Measurements from ENCODE around the gene PYCR2.
"Not testable (repeated sequence)": the region's sequence is repeated elsewhere in the genome, so short reads cannot be mapped to it uniquely, and the experiment has no call there.

Gene PYCR2

DNA sequence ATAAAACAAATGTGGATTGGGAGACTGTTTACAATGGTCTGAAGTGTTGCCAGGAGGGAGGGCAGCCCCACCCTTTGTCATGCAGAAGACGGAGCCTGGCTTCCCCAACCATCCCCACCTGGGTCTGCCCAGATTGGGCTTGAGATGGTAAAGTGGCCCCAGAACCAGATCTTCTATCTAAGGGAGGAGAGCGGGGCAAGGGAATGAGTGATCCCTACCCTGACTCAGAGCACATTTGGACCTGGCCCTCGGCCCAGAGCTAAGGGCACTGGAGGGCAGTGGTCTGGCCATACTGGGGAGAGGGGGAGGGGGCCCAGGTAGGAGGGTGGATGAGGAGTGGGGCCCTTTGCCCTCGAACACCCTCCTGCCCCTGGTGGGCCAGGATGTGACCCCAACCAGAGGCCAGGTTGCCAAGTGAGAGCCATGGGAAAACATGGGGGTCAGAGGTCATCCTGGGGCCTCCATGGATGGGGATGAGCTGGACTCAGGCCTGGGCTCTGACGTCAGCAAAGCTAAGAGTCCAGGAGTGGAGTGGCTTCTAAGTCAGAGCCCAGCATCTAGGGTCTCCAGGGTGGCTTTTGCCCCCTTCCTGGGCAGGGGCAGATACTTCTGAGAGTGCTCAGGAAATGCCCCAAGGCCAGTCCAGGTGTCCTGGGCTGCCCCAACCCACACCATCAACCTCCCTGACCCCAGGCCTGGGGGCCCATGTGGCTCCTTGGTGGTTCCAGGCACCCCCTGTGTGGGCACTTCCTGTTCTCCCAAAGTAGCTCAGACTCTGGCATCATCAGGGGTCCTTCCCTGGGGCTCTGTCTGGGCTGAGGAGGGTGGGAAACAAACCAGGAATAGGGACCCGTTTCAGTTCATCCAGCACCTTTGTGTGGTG, 33.5 kb downstream of the PYCR2 start:
- no peak for DNase-seq (ENCODE audit: low spot score)

- no peak for DNase-seq (ENCODE audit: low spot score)
These were observed 34.3 kb downstream of the PYCR2 start for GRCh38 chr1:225889743-225890142.

DNA sequence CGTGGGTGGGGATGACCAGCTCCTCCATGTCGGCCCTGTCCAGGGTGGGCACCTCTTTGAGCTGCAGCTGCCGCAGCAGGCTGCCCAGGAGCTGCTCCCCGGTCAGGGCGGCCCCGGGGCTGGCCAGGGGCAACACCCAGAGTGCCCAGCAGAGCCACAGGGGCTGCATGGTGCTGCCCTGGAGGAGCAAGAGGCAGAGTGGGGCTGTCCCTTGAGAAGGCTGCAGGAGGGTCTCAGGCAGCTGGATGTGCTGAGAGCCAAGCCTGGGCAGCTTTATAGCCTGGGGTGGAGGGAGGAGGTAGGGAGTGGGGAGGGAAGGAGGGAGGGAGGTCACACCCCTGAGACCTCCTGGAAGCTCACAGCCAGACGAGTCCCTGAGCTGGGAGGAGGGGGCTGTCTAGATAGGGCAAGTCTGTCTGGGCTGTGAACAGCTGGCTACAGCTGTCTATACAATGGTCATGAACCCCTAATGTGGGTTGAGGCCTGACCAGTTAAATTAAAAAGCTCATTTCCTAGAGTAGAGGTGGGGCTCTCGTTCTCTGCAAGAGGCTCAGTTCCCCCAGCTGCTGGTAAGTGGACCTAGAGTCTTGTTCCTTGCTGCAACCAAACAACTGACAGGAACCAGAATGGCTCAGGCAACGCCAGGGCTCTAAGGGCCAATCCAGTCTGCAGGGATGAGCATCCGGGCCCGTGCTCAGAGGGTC, 35.0 kb downstream of the PYCR2 start, which contains the start of gene LEFTY1:
Gene LEFTY1 (minus strand): TSS at position 249 of the 704 bp plus-strand sequence. CDS start 80 bp downstream, at position 169.
- DNase-seq (ENCODE audit: low spot score), result no peak

DNA sequence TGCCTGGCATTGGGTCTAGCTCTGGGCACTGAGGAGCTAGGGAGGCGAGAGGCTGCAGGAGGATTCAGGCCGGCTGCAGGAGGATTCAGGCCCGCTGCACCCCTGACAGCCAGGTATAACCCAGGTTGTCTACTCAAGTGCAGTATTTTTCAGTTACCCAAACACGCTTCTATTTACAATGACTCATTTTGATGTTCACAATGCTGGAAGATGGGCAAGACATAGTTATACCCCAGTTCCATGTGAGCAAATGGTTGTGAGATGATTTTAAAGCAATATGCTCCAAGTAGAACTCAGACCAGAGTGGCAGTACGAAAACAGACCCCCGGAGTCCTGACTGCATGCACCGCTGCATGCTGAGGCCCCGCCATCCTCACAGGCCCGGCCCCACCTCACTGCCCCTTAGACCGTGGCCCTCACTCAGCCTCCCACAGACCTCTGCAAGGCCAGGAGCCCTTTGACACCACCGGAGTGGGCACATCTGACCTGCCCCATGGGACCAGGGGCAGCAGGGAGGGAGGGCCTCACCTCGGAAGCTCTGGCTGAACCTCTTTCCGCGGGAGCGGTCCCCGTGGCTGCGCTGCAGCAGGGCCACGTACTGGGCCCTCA, 35.7 kb downstream of the PYCR2 start:
- DNase-seq (ENCODE audit: low spot score), result no peak

GRCh38 chr1:225887554-225888288, 36.3 kb downstream of the PYCR2 start:
- DNase-seq (ENCODE audit: low spot score), result not testable (repeated sequence)

GRCh38 chr1:225887030-225887314, 37.1 kb downstream of the PYCR2 start:
- DNase-seq (ENCODE audit: low spot score), result no peak

DNA sequence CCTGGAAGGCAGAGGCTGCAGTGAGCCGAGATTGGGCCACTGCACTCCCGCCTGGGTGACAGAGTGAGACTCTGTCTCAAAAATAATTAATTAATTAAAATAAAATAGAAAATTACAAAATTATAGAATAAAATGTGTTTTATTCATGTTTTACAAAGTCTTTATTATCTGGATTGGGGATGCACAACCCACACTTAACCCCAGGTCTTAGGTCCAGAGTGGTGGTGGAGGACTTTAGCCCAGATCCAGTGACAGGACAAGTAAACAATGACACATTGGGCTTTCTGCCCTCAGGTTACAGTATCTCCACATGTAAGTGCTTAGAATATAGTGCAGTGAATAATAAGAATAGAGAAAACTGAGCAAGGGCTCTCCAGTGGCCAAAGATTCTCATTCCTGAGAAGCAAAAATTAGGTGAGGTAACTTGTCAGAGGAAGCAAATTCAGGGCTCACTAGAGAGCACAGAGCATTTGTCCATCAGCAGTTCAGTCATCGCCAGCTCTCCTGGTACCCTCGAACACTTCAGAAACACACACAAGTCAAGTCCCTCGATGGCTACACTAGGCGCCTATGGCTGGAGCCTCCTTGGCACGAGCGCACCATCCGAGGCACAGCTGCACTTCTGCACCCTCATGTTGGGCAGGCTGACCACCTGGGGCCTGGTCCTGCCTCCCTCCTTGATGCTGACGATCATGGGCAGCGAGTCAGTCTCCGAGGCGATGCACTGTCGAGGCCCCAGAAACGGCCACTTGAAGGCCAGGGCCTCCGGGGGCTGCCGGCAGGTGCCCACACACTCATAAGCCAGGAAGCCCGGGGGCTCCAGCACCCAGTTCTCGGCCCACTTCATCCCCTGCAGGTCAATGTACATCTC, 37.7 kb downstream of the PYCR2 start:
- no peak for DNase-seq (ENCODE audit: low spot score)

DNA sequence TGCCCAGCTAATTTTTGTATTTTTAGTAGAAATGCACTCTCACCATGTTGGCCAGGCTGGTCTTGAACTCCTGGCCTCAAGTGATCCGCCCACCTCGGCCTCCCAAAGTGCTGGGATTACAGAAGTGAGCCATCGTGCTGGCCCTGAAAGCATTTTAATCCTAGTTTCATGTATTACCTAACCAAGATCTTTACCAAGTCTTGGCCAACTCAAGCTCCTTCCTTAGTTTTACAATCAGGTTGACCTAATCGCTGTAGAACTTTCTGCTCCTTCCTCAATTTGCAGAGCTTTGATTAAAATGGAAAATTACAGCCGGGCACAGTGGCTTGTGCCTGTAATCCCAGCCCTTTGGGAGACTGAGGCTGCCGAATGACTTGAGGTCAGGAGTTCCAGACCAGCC, 38.7 kb downstream of the PYCR2 start:
- no peak for DNase-seq (ENCODE audit: low spot score)

- no peak for DNase-seq (ENCODE audit: low spot score)
These were observed 40.3 kb downstream of the PYCR2 start for GRCh38 chr1:225883616-225884265.

- peak; percentile 84 for DNase-seq (ENCODE audit: low spot score)
These were observed 41.1 kb downstream of the PYCR2 start for GRCh38 chr1:225882694-225883615.

DNA sequence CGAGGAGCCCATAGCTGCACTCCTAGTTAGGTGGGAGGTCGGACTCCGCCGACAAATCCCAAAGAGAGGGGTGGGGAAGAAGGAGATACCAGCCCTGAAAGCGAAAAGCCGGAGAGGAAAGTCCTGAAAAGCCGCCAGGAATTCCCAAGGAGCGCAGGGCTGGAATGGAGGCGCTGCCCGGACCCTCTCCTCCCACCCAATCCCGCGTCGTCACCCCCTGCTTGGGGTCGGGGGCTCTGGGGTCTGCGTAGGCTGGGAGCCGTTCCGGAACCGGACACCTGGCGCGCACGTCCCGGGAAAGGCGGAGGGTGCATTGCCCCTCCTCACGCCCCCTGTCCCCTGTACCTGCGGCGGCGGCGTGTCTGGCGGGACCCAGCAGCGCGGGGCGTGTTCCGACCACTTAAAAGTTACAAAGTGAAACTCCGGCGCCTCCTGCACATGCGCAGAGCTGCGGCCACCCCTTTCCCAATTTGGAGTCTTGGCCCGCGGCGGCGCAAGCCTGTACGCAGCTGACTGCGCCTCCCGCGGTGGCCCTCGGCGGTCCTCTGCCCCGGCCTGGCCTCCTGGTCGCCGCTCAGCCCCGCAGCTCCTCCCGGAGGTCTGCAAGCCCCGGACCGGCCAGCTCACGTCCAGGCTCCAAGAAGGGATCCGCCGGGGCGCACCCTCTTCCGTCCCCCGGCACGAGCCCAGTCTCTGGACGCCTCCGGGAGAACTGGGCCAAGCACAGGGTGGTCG, 41.9 kb downstream of the PYCR2 start, which contains the start of gene TMEM63A:
Gene TMEM63A (minus strand): TSS at position 422 of the 735 bp plus-strand sequence. CDS start 4,800 bp downstream, outside the sequence.
- peak; percentile 99 for DNase-seq (ENCODE audit: low spot score)

DNA sequence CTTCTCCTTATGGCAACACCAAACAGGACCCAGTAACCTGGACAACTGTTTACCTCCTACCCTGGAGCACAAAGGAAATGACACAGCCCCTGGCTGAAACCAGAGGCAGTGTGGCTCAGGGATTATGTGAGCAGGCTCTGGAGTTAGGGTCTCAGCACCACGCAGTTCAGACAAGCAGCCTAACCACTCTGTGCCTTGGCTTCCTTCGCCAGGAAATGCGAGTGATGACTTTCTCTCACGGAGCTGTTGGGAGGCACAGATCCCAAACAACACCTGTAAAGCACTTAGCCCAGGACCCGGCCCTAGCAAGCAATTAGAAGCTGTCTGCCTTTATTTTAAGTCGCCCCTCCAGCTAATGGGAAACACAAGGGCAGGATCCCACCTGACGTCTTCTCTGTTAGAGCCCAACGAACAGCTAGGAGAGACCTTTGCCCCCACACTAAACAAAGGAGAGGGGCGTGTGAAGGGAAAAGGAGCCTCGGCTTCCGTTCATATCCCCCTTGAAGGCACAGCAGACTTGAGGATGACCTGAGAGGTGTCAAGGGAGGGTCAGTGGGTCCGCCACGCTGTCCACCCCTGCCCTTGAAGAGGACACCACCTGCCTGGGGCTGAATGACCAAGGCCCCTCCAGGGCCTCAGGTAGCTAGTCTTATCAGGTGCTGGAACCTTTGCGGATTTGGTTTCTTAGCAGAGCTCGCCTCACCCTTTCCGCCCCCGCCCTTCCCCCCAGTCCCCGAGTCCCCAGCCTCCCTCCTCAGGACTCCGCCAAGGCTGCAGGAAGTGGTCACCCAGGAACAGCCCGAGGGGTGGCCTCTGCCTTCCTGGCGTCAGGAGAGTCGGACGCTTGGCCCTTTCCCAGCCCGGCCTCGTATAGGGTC, 42.7 kb downstream of the PYCR2 start:
- peak; percentile 69 for DNase-seq (ENCODE audit: low spot score)

DNA sequence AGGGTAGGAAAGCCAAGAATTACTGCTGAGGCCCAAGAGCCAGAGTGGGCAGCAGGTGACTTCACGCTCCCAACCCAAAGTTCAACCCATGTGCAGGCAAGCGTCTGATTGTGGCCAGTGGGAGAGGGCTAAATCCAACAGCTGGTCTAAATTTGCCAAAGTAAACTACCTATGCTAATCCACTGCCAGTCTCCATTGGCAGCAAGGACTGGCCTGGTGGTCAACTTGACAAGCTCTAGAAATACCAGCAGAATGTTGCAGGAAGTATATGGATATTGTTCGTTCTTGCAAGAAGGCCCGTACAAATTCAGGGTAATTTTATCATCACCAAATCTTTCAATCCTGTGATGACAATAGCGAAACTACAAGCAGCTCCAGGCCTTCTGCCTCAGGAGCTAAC, 43.4 kb downstream of the PYCR2 start:
- no peak for DNase-seq (ENCODE audit: low spot score)

DNA sequence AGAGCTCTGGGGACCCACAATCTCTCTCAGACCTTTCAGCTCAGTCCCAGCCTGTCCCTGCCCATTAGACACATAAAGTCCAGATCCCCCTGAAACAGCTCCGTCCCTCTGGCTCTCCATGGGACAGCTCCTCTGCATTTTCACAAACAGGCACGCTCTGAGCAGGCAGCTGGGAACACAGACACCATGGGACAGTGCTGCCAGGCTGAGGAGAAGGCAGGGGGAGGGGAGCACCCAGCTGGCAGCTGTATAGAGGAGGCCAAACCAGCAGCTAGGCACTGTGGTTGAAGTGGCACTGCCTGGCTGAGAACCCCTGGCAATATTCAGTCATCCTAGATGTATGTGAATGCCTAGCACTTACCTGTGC, 43.8 kb downstream of the PYCR2 start:
- no peak for DNase-seq (ENCODE audit: low spot score)

DNA sequence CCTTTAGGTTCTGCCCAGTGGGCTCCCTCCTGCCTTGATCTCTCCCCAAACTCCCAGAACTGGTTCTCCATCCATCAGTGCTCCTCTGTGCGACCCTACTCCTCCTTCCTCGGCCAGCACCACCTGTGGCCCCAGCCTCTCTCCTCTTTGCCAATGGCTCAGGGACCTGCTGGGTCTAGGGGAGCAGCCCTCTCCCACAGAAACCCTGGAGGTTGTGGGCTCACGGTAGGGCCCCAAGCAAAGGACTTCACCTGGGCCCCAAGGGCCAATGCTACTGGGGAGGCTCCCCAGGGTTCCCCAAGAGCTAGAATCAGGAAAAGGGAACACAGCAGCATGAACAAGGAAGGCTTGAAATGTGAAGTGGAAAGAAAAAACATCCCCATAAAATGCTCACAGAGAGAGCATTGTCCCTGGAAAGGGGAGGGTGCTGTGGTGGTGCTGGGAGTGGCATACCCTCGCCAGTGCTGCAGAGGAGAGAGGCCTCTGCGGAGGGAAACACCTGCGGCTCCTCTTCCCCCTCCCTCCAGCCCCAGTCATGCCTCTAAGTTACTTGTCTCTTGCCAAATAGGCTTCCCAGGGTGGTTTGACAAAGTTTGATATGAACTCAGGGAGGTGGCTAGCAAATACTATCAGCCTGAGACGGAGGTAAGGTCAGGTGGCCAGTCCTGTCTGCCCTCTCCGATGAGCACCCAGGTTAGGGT, 44.4 kb downstream of the PYCR2 start:
- no peak for DNase-seq (ENCODE audit: low spot score)

GRCh38 chr1:225878282-225878681, 45.8 kb downstream of the PYCR2 start:
- DNase-seq (ENCODE audit: low spot score), result no peak

DNA sequence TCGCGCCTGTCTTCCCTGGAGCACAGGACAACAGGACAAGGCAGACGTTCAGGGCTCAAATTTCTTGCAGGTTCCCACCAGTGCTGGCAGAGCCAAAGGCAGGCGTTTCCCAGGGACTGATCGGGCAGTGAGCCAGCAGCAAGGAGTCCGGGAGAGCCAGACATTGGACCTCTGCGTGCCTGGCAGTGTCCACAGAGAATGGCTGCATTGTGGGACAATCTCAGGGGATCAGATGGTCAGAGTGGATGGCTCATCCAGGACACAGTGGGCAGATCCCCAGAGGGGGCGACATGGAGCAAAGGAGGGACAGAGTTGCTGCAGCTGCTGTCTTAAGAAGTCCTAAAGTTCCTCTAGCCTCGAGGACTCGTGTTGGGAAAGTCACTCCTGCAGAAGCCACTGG, 46.5 kb downstream of the PYCR2 start:
- DNase-seq (ENCODE audit: low spot score), result peak; percentile 74
